ENCODE measurements around the gene CUL7. TPM values are rescaled to one million over a fixed set of nuclear protein-coding genes. Genes with fewer than 3 reads are reported as not detected.

CUL7 gene
- total and polyA plus RNA-seq, 9 of the 15 experiments (the other 6 are each of a cell fraction or from before 2014, with no cell fraction given): 0.44 to 20.1 (median 8.6) TPM

GRCh38 chr6:43059168-43060033 lies 5.8 kb upstream of the CUL7 start, which contains the start of the genes KLC4 and MRPL2 (continued):
- TF ChIP-seq, protein P1, sequence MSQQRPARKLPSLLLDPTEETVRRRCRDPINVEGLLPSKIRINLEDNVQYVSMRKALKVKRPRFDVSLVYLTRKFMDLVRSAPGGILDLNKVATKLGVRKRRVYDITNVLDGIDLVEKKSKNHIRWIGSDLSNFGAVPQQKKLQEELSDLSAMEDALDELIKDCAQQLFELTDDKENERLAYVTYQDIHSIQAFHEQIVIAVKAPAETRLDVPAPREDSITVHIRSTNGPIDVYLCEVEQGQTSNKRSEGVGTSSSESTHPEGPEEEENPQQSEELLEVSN (IDR thresholded peaks at IDR 0.05; ENCODE audit: borderline replicate concordance in 1 of 2, extremely low read depth in 1 of 2, insufficient read depth in 1 of 2, insufficient read length in 1 of 2, low read depth in 1 of 2, low read length in 1 of 2, poor library complexity in 1 of 2, severe bottlenecking in 1 of 2): peak in 1 of 2 experiments; percentile 15
- TF ChIP-seq ZNF253 (CRISPR knock-in tag; conservative IDR thresholded peaks at IDR 0.05) (no peak), RBM14 (IDR thresholded peaks at IDR 0.05; ENCODE audit: borderline replicate concordance, insufficient read depth, low read depth, low read length) (no peak), MLLT1 (IDR thresholded peaks at IDR 0.05) (peak; percentile 39 to 92; a peak in 2 of 4 replicates), DACH1 (IDR thresholded peaks at IDR 0.05; ENCODE audit: partially characterized antibody) (no peak), PCBP2 (IDR thresholded peaks at IDR 0.05; ENCODE audit: low read depth, low read length, poor library complexity, severe bottlenecking) (no peak), ZNF3 (CRISPR knock-in tag; IDR thresholded peaks at IDR 0.05) (peak; percentile 88; the same call in 1 of the 2 replicates), ZNF174 (CRISPR knock-in tag; IDR thresholded peaks at IDR 0.05) (no peak), KHSRP (IDR thresholded peaks at IDR 0.05) (peak; percentile 94), IFI16 (CRISPR knock-in tag; IDR thresholded peaks at IDR 0.05) (no peak), CEBPZ (IDR thresholded peaks at IDR 0.05; ENCODE audit: borderline replicate concordance, low read depth, low read length) (no peak), SNAPC5 (CRISPR knock-in tag; IDR thresholded peaks at IDR 0.05) (no peak), MCM2 (IDR thresholded peaks at IDR 0.05; ENCODE audit: low read depth) (no peak), ZNF239 (CRISPR knock-in tag; IDR thresholded peaks at IDR 0.05) (no peak), POLR2G (IDR thresholded peaks at IDR 0.05; ENCODE audit: low read depth, low read length) (peak; percentile 95)
- TF ChIP-seq, protein P2, sequence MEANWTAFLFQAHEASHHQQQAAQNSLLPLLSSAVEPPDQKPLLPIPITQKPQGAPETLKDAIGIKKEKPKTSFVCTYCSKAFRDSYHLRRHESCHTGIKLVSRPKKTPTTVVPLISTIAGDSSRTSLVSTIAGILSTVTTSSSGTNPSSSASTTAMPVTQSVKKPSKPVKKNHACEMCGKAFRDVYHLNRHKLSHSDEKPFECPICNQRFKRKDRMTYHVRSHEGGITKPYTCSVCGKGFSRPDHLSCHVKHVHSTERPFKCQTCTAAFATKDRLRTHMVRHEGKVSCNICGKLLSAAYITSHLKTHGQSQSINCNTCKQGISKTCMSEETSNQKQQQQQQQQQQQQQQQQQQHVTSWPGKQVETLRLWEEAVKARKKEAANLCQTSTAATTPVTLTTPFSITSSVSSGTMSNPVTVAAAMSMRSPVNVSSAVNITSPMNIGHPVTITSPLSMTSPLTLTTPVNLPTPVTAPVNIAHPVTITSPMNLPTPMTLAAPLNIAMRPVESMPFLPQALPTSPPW (CRISPR knock-in tag; IDR thresholded peaks at IDR 0.05): peak; percentile 64; the same call in 1 of the 2 replicates
- TF ChIP-seq, protein P3, sequence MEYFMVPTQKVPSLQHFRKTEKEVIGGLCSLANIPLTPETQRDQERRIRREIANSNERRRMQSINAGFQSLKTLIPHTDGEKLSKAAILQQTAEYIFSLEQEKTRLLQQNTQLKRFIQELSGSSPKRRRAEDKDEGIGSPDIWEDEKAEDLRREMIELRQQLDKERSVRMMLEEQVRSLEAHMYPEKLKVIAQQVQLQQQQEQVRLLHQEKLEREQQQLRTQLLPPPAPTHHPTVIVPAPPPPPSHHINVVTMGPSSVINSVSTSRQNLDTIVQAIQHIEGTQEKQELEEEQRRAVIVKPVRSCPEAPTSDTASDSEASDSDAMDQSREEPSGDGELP (CRISPR knock-in tag; IDR thresholded peaks at IDR 0.05; ENCODE audit: borderline replicate concordance): peak; percentile 56; the same call in 1 of the 2 replicates
